A549 treated with CORT108297 at 1 μM for 4 hours (cell line): ENCODE measurements around the gene CNPY3. TPM values are rescaled to one million over a fixed set of nuclear protein-coding genes. Genes with fewer than 3 reads are reported as not detected.

Experiments
- total RNA-seq: library from RNA; stranded (reverse); fragments of 200-300 nt; extraction: Qiagen RNA extraction; gene quantifications from 5 replicates; pipeline ENCODE4 v1.2.3, GENCODE V29; 2022

CNPY3 gene
- 39.0 to 46.5 TPM (median 44.9 TPM) in 5 replicates for total RNA-seq

DNA sequence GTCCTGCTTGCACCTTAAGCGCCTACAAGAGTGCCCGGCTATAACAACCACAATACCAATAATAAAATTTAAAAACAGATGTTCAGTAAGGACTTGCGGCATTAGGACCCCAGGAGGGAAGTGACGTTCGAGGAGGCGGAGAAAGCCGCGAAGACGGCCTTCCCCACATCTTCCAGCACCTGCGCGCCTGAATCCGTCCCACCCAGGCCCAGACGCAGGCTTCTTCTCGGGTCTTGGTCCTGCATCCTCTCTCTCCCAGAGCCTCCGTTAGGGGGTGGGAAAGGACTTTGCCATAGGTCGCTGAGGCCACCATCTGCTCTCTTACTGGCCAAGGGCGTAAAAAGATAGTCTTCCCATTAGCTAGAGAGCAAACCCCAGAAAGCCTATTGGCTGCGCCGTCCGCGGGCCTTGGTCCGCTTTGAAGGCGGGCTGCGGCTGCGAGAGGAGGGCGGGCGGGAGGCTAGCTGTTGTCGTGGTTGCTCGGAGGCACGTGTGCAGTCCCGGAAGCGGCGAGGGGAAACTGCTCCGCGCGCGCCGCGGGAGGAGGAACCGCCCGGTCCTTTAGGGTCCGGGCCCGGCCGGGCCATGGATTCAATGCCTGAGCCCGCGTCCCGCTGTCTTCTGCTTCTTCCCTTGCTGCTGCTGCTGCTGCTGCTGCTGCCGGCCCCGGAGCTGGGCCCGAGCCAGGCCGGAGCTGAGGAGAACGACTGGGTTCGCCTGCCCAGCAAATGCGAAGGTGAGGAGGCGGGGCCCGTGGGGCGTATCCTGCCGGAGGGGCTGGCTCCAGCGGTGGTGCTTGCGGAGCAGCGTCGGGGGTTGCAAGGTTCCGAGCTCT, at the start of gene CNPY3:
Gene CNPY3, plus strand, starts transcription at position 495 of the 835 bp plus-strand sequence. Its CDS starts 91 bp downstream, at position 586.

GRCh38 chr6:42915732-42916131, 13.5 kb upstream of the CNPY3 start, which contains the start of gene PTCRA:
Gene PTCRA (plus strand): TSS chr6:42916053. CDS start chr6:42916070, 17 bp downstream.

GRCh38 chr6:42960243-42961019, 31.2 kb downstream of the CNPY3 start, which contains the start of gene GNMT:
Gene GNMT (plus strand): TSS chr6:42960754. CDS start chr6:42960768, 14 bp downstream.

DNA sequence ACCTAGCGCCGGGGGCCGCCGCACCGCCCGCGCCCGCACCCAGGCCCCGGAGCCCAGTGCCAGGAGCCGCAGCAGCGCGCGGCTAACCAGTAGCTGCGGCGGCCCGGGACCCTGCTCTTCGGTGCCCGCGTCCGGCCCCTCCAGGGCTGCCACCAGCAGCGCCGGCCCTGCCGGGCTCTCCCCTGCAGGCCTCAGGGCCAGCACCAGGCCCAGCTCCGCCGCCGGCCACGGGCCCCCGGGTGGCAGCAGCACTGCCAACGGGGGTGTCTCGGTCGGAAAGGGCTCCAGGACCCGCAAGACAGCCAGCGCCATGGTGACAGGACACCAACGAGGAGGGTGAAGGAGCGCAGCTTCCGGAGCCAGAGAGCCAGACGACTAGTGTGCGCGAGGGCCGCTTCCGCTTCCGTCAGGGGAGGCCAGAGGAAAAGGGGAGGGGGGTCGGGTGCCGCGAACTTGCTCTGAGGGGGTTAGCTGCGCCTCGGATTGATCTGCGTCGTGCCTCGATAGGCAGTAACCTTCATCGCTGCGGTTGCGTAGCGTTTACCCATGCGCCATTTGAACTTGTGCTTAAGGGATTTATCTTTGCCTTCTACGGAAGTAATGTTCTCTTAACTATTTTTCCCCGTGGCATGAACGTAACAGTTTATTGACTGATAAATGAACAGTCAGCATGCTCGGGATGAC, 49.7 kb downstream of the CNPY3 start, which contains the start of gene PEX6:
Gene PEX6, minus strand, starts transcription at position 343 of the 684 bp plus-strand sequence. Its CDS starts 31 bp downstream, at position 312.

DNA sequence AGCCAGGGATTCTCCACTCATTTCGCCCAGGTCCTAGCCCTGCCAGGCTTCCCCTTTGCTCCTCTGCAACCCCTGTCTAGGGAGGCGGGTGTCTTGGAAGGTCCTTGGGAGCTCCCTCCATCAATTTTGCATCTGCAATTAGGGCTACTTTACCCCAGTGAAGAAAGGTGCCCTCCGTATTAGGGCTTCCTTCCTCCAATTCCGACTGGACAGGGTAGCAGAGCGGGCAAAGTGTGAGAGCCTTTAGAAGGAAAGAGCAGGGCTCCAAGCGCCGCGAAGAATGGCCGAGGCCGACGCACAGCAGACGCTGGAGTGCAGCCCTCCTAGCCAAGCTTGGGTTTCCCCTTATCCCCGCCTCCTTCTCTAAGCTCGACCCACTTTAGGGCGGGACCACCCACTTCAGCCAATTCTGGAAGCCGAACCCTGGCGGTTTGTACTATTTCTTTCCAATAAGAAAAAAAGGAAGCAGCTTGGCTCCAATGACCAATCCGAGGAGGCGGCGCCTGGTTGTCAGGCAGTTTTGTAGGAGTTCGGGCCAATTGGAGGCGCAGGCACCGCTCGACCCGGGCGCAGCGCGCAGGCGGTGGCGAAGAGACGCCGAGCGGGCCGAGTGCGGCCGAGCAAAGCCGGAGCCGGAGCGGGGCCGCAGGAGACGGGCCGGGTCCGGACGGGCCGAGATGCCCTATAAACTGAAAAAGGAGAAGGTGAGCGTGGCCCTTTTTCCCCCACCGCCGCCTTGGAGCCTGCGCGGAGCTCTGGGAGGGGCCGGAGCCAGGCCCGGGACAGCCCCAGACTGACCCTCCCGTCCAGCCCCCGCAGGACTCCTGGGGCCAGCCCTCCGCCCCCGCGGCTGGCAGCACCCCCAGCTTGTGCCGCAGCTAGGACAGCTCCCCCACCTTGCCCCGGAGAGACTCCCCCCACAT, 55.0 kb downstream of the CNPY3 start, which contains the start of gene PPP2R5D:
Gene PPP2R5D, plus strand, starts transcription at position 570 of the 923 bp plus-strand sequence. Its CDS starts 108 bp downstream, at position 678.

Other genes with a start within 250 kb of the CNPY3 start
- not detected in 5 replicates for gene PRPH2, start 206.9 kb upstream of the CNPY3 start, total RNA-seq
- 16.7 to 18.8 TPM (median 17.7 TPM) in 5 replicates for gene TBCC, start 183.4 kb upstream of the CNPY3 start, total RNA-seq
- 2.6 to 3.3 TPM (median 3.0 TPM) in 5 replicates for gene BICRAL, start 147.4 kb upstream of the CNPY3 start, total RNA-seq
- gene RPL7L1, start 49.9 kb upstream of the CNPY3 start, total RNA-seq: 65.5 to 98.2 TPM (median 67.6 TPM) in 5 replicates
- not detected in 5 replicates for gene PTCRA, start 13.4 kb upstream of the CNPY3 start, total RNA-seq
- 0.10 to 0.14 TPM (median 0.12 TPM) in 4 of 5 replicates, not detected in the other for gene GNMT, start 31.3 kb downstream of the CNPY3 start, total RNA-seq
- gene PEX6, start 49.7 kb downstream of the CNPY3 start, total RNA-seq: 6.7 to 10.0 TPM (median 9.7 TPM) in 5 replicates
- gene PPP2R5D, start 55.1 kb downstream of the CNPY3 start, total RNA-seq: 25.0 to 30.2 TPM (median 27.5 TPM) in 5 replicates
- 88.9 to 97.4 TPM (median 95.8 TPM) in 5 replicates for gene MEA1, start 84.5 kb downstream of the CNPY3 start, total RNA-seq
- 24.9 to 33.1 TPM (median 30.2 TPM) in 5 replicates for gene KLHDC3, start 84.8 kb downstream of the CNPY3 start, total RNA-seq
- 67.9 to 75.6 TPM (median 70.9 TPM) in 5 replicates for gene RRP36, start 92.1 kb downstream of the CNPY3 start, total RNA-seq
- 6.3 to 9.0 TPM (median 7.6 TPM) in 5 replicates for gene CUL7, start 124.4 kb downstream of the CNPY3 start, total RNA-seq
- 58.0 to 62.4 TPM (median 60.0 TPM) in 5 replicates for gene MRPL2, start 130.0 kb downstream of the CNPY3 start, total RNA-seq
- 5.9 to 8.6 TPM (median 7.6 TPM) in 5 replicates for gene KLC4, start 130.2 kb downstream of the CNPY3 start, total RNA-seq
- gene PTK7, start 146.8 kb downstream of the CNPY3 start, total RNA-seq: 3.9 to 5.6 TPM (median 4.8 TPM) in 5 replicates
- 13.7 to 19.0 TPM (median 16.3 TPM) in 5 replicates for gene SRF, start 241.8 kb downstream of the CNPY3 start, total RNA-seq